Measurements from ENCODE around the gene SHD. TPM values are rescaled to one million over a fixed set of nuclear protein-coding genes. Genes with fewer than 3 reads are reported as not detected.

The SHD gene
- total and polyA plus RNA-seq, 2 donors (not counting 1 experiment from before 2014, with no cell fraction given) = not detected

- H3K4me2 ChIP-seq (ENCODE audit: extremely low read depth, insufficient read depth, low read length) = no peak overlapping the region
- H3K9me3 ChIP-seq (ENCODE audit: control insufficient read depth, insufficient read depth, low read depth, low read length) = no peaks in the 10 kb centered on the region
- no peaks in the 10 kb centered on the region for H3K27me3 ChIP-seq (ENCODE audit: control insufficient read depth, insufficient read depth, low read length)
- H3K79me2 ChIP-seq (ENCODE audit: control insufficient read depth, insufficient read depth, low read length) = no peaks in the 10 kb centered on the region
- TF ChIP-seq EZH2 (IDR thresholded peaks at IDR 0.05; ENCODE audit: low read length, missing control alignments) (no peak), CTCF (conservative IDR thresholded peaks at IDR 0.05 in 1 of 2, IDR thresholded peaks at IDR 0.05 in 1 of 2; ENCODE audit: low read depth in 1 of 2, low read length in 2 of 2) (no peak)
- no peak overlapping the region for H3K9ac ChIP-seq (ENCODE audit: insufficient read depth, low read length)
- no peak overlapping the region for H3K27ac ChIP-seq (ENCODE audit: insufficient read depth, low read length)
- DNase-seq (ENCODE audit: low read depth in 2 of 2) = no peak
- H4K20me1 ChIP-seq (ENCODE audit: control insufficient read depth, extremely low read depth, insufficient read depth, low read length) = no peaks in the 10 kb centered on the region
- H3K4me3 ChIP-seq (replicated peaks in 1 of 4; ENCODE audit: control extremely low read depth in 1 of 4, insufficient read depth in 1 of 4, low read depth in 3 of 4, low read length in 4 of 4) = no peak overlapping the region
- H3K4me1 ChIP-seq (ENCODE audit: control insufficient read depth, extremely low read depth, insufficient read depth, low read length) = no peaks in the 10 kb centered on the region
- H2AFZ ChIP-seq (ENCODE audit: low read length) = no peak overlapping the region
- peaks cover 4% of the 10 kb centered on the region for H3K36me3 ChIP-seq (ENCODE audit: control insufficient read depth, insufficient read depth, low read length)
These were observed 12.6 kb upstream of the SHD start for GRCh38 chr19:4266253-4267000.

GRCh38 chr19:4267101-4267900, 11.8 kb upstream of the SHD start:
- no peaks in the 10 kb centered on the region for H3K4me1 ChIP-seq (ENCODE audit: control insufficient read depth, extremely low read depth, insufficient read depth, low read length)
- H3K9ac ChIP-seq (ENCODE audit: insufficient read depth, low read length) = no peak overlapping the region
- H3K27me3 ChIP-seq (ENCODE audit: control insufficient read depth, insufficient read depth, low read length) = no peaks in the 10 kb centered on the region
- peaks cover 4% of the 10 kb centered on the region for H3K36me3 ChIP-seq (ENCODE audit: control insufficient read depth, insufficient read depth, low read length)
- H4K20me1 ChIP-seq (ENCODE audit: control insufficient read depth, extremely low read depth, insufficient read depth, low read length) = no peaks in the 10 kb centered on the region
- no peak overlapping the region for H2AFZ ChIP-seq (ENCODE audit: low read length)
- DNase-seq (ENCODE audit: low read depth in 2 of 2) = peak; percentile 17 to 39
- H3K4me3 ChIP-seq (replicated peaks in 1 of 4; ENCODE audit: control extremely low read depth in 1 of 4, insufficient read depth in 1 of 4, low read depth in 3 of 4, low read length in 4 of 4) = no peak overlapping the region
- H3K27ac ChIP-seq (ENCODE audit: insufficient read depth, low read length) = no peak overlapping the region
- H3K79me2 ChIP-seq (ENCODE audit: control insufficient read depth, insufficient read depth, low read length) = no peaks in the 10 kb centered on the region
- H3K4me2 ChIP-seq (ENCODE audit: extremely low read depth, insufficient read depth, low read length) = no peak overlapping the region
- H3K9me3 ChIP-seq (ENCODE audit: control insufficient read depth, insufficient read depth, low read depth, low read length) = no peaks in the 10 kb centered on the region
- peak; percentile 70 to 74 for TF ChIP-seq CTCF (conservative IDR thresholded peaks at IDR 0.05 in 1 of 2, IDR thresholded peaks at IDR 0.05 in 1 of 2; ENCODE audit: low read depth in 1 of 2, low read length in 2 of 2)
- TF ChIP-seq EZH2 (IDR thresholded peaks at IDR 0.05; ENCODE audit: low read length, missing control alignments) = no peak

Measured in fibroblast of lung (primary cell).